Pancreas (tissue), 10 donors: Measurements from ENCODE around the gene BCL2L2. TPM values are rescaled to one million over a fixed set of nuclear protein-coding genes. Genes with fewer than 3 reads are reported as not detected.
A peak's percentile ranks its signal among the peaks of the same experiment; 100 is the strongest.

Source experiments
- ATAC-seq, 4 donors: fragments of 200-7000 bp; cut with Tn5 transposase; one replicate each; pipeline versions ENCODE4 v1.8.0 to v1.9.1; 2020; ENCODE audit warnings: mild to moderate bottlenecking in 4 of 4, moderate library complexity in 4 of 4
- DNase-seq, 6 donors: peaks; one replicate each; pipeline ENCODE4 v3.0.0-alpha.2; 2020
- FAIRE-seq: peaks from 2 replicates; lab custom pipeline; 2012; peaks lifted over from hg19 to GRCh38; lab: Jason Lieb, UNC
- H3K27ac ChIP-seq, 4 donors: fragments of 200-600 bp; sonication (generic); 1 replicate in 3 of 4; 2 replicates in 1 of 4; pipeline versions ENCODE4 v1.5.0 to v1.8.0; 2020
- H3K27me3 ChIP-seq, 4 donors: fragments of 200-600 bp; one replicate each; pipeline ENCODE4 v1.8.0; 2021
- H3K36me3 ChIP-seq, 3 donors: fragments of 200-600 bp; sonication (generic) in 1 of 3; one replicate each; pipeline versions ENCODE4 v1.5.0 to v1.8.0; 2020 to 2021
- H3K4me1 ChIP-seq, 3 donors: fragments of 200-600 bp; one replicate each; pipeline ENCODE4 v1.8.0; 2021
- H3K4me3 ChIP-seq, 4 donors: fragments of 200-600 bp; sonication (generic) in 2 of 4; one replicate each; pipeline versions ENCODE4 v1.5.0 to v1.8.0; 2020 to 2021
- H3K9me3 ChIP-seq, 4 donors: fragments of 200-600 bp; one replicate each; pipeline ENCODE4 v1.8.0; 2021
- CTCF ChIP-seq, 4 donors: fragments of 200-600 bp; sonication (generic) in 3 of 4; IDR thresholded peaks; one replicate each; pipeline versions ENCODE4 v1.5.0 to v1.8.0; 2021; ENCODE audit warnings: antibody characterized with exemption in 4 of 4
- WGBS, 2 donors: extraction: QIAGEN DNeasy Blood & Tissue Kit; methylation state at CpG; one replicate each; pipeline ENCODE4 v1.1.7; 2013; 5-methylcytosine and 5-hydroxymethylcytosine counted together
- intact Hi-C, 3 donors: fragments of 100-400 bp; cut with DNase I; formaldehyde crosslinking; loops; one replicate each; pipeline versions ENCODE4 v1.11.1 to v1.14.2; 2022
- polyA plus RNA-seq, 2 donors: library from polyadenylated mRNA; stranded (reverse); fragments of 200-250 nt; gene quantifications; one replicate each; pipeline ENCODE4 v1.2.3, GENCODE V29; 2013
- total RNA-seq, 6 donors: library from RNA; stranded (reverse); fragmentation: NEBNext Ultra II Directional in 4 of 6; extraction: Animal tissue kit (Norgen Biotek cat#: 25700) in 4 of 6; gene quantifications; one replicate each; pipeline versions ENCODE4 v1.2.1 to v1.2.4, GENCODE V29; 2021 to 2023
- donor health status: healthy with polysubstance abuse.
- donor health status: DM: no; HTN: no; CAD: no; lungs with moderate emphysema.
- donor health status: DM: no; HTN: no; CAD: no.
- donor health status: control.
- donor health status: control.
- donor health status: Bipolar disorder and iron deficiency.
- donor health status: DM: yes; HTN: yes; CAD: no.
- donor health status: DM: no; HTN: no; CAD: no.
- donor health status: DM: no; HTN: no; CAD: no.
- donor health status: DM: yes; HTN: yes; CAD: no.

BCL2L2 gene
- total and polyA plus RNA-seq, 8 donors, result 24.8 to 31.6 (median 27.0) TPM

GRCh38 chr14:23356662-23357061 is 50.0 kb downstream of the BCL2L2 start:
- intact Hi-C loops, result no loop called here
- WGBS, 2 donors, result 89 to 91% methylated on average over 4 of the region's 4 CpGs
- no peaks in the 10 kb centered on the region for H3K9me3 ChIP-seq
- no peaks in the 10 kb centered on the region for H3K27me3 ChIP-seq
- no peaks in the 10 kb centered on the region for H3K36me3 ChIP-seq
- ATAC-seq (no peak), FAIRE-seq (no peak), DNase-seq (no peak)
- H3K4me1 ChIP-seq, result peaks cover 0 to 4% (median 0%) of the 10 kb centered on the region in 3 donors
- no peak overlapping the region for H3K4me3 ChIP-seq
- TF ChIP-seq CTCF (IDR thresholded peaks at IDR 0.05), result no peak
- H3K27ac ChIP-seq, result no peak overlapping the region

GRCh38 chr14:23357261-23357660 is 50.6 kb downstream of the BCL2L2 start:
- Histone ChIP-seq H3K36me3 (no peaks in the 10 kb centered on the region), H3K27ac (no peak overlapping the region), H3K9me3 (no peaks in the 10 kb centered on the region), H3K4me3 (no peak overlapping the region), H3K4me1 (no peaks in the 10 kb centered on the region), H3K27me3 (no peaks in the 10 kb centered on the region)
- TF ChIP-seq CTCF (IDR thresholded peaks at IDR 0.05), result no peak
- ATAC-seq, result no peak
- WGBS, 2 donors, result 79 to 88% methylated on average over 8 of the region's 8 CpGs
- intact Hi-C loops, result no loop called here
- no peak for FAIRE-seq
- DNase-seq, result peak in 1 of 6 donors; percentile 47

GRCh38 chr14:23358042-23358441 is 51.4 kb downstream of the BCL2L2 start:
- FAIRE-seq (no peak), DNase-seq (no peak), ATAC-seq (no peak)
- Histone ChIP-seq H3K36me3 (no peaks in the 10 kb centered on the region), H3K27ac (no peak overlapping the region), H3K4me3 (no peak overlapping the region), H3K27me3 (no peaks in the 10 kb centered on the region), H3K9me3 (no peaks in the 10 kb centered on the region), H3K4me1 (no peaks in the 10 kb centered on the region)
- TF ChIP-seq CTCF (IDR thresholded peaks at IDR 0.05), result no peak
- WGBS, 2 donors, result 73 to 79% methylated on average over 3 of the region's 3 CpGs
- intact Hi-C loops, result no loop called here

- 82 to 85% methylated on average over 12 of the region's 12 CpGs for WGBS, 2 donors
- ATAC-seq (no peak), DNase-seq (peak in 1 of 6 donors; percentile 47)
Measured at GRCh38 chr14:23358553-23359166, 52.0 kb downstream of the BCL2L2 start.

More at GRCh38 chr14:23358553-23359166, 52.0 kb downstream of the BCL2L2 start:
- FAIRE-seq, result no peak
- H3K4me3 ChIP-seq, result no peak overlapping the region
- no peak for TF ChIP-seq CTCF (IDR thresholded peaks at IDR 0.05)
- no peak overlapping the region for H3K27ac ChIP-seq
- H3K27me3 ChIP-seq, result no peaks in the 10 kb centered on the region
- no peaks in the 10 kb centered on the region for H3K4me1 ChIP-seq
- no peaks in the 10 kb centered on the region for H3K36me3 ChIP-seq
- no peaks in the 10 kb centered on the region for H3K9me3 ChIP-seq
- intact Hi-C loops, result no loop called here
